Hepatocyte (in vitro differentiated cells): ENCODE measurements around the gene GALNT7. TPM values are rescaled to one million over a fixed set of nuclear protein-coding genes. Genes with fewer than 3 reads are reported as not detected.

Experiments
- DNase-seq: peaks from one replicate; pipeline ENCODE4 v3.0.0-alpha.2; 2016; ENCODE audit warnings: low spot score
- H2AFZ ChIP-seq: fragments of 200-600 bp; sonication (generic); 2 replicates; pipeline ENCODE4 v1.6.0; 2016; ENCODE audit warnings: antibody characterized with exemption, mild to moderate bottlenecking
- H3K27ac ChIP-seq: fragments of 200-600 bp; sonication (generic); 2 replicates; pipeline ENCODE4 v1.5.1; 2016; ENCODE audit warnings: mild to moderate bottlenecking
- H3K27me3 ChIP-seq: fragments of 200-600 bp; sonication (generic); 2 replicates; pipeline ENCODE4 v1.6.1; 2016
- H3K36me3 ChIP-seq: fragments of 200-600 bp; sonication (generic); replicated peaks from 2 replicates; pipeline ENCODE4 v1.5.1; 2016; ENCODE audit warnings: low read depth; ENCODE audit not compliant: insufficient read depth
- H3K4me1 ChIP-seq: fragments of 200-600 bp; sonication (generic); 2 replicates; pipeline ENCODE4 v1.5.1; 2016; ENCODE audit warnings: mild to moderate bottlenecking, moderate library complexity; ENCODE audit not compliant: insufficient read depth
- H3K4me2 ChIP-seq: fragments of 200-600 bp; sonication (generic); 2 replicates; pipeline ENCODE4 v1.6.0; 2016
- H3K4me3 ChIP-seq: fragments of 200-600 bp; sonication (generic); 2 replicates; pipeline ENCODE4 v1.5.1; 2016; ENCODE audit warnings: mild to moderate bottlenecking
- H3K79me2 ChIP-seq: fragments of 200-600 bp; sonication (generic); 2 replicates; pipeline ENCODE4 v1.6.0; 2017; ENCODE audit warnings: mild to moderate bottlenecking
- H3K9me2 ChIP-seq: fragments of 200-600 bp; sonication (generic); replicated peaks from 2 replicates; pipeline ENCODE4 v1.6.0; 2017; ENCODE audit warnings: mild to moderate bottlenecking; ENCODE audit not compliant: insufficient read depth
- H3K9me3 ChIP-seq: fragments of 200-600 bp; sonication (generic); 2 replicates; pipeline ENCODE4 v1.5.1; 2016; ENCODE audit warnings: low read depth, mild to moderate bottlenecking
- H4K20me1 ChIP-seq: fragments of 200-600 bp; sonication (generic); 2 replicates; pipeline ENCODE4 v1.6.0; 2016; ENCODE audit warnings: mild to moderate bottlenecking; ENCODE audit not compliant: insufficient read depth, poor library complexity, severe bottlenecking
- CTCF ChIP-seq: fragments of 200-600 bp; sonication (generic); IDR thresholded peaks from 2 replicates; pipeline ENCODE4 v1.5.1; 2016; ENCODE audit warnings: antibody characterized with exemption, mild to moderate bottlenecking; ENCODE audit not compliant: poor library complexity
- EZH2 ChIP-seq: fragments of 200-600 bp; sonication (generic); IDR thresholded peaks from 2 replicates; pipeline ENCODE4 v1.6.1; 2016; ENCODE audit warnings: antibody characterized with exemption, mild to moderate bottlenecking, borderline replicate concordance
- EZH2phosphoT487 ChIP-seq: fragments of 200-600 bp; sonication (generic); IDR thresholded peaks from one replicate; pipeline ENCODE4 v1.6.1; 2018; ENCODE audit warnings: antibody characterized with exemption, mild to moderate bottlenecking, low read depth, moderate library complexity; ENCODE audit not compliant: unreplicated experiment, severe bottlenecking
- WGBS: methylation state at CpG from one replicate; pipeline ENCODE4 v1.1.6; 2016; ENCODE audit warnings: low lambda C conversion rate; ENCODE audit errors: missing lambda C conversion rate; 5-methylcytosine and 5-hydroxymethylcytosine counted together
- polyA plus RNA-seq: library from polyadenylated mRNA; unstranded; fragments of >200 nt; fragmentation: Nextera tagmentation; extraction: Ambion mirVana; gene quantifications from 2 replicates; pipeline ENCODE4 v1.2.1, GENCODE V29; 2016
- total RNA-seq: library from RNA; depleted of rRNA; stranded (reverse); fragments of >200 nt; gene quantifications from 2 replicates; pipeline ENCODE4 v1.2.3, GENCODE V29; 2014

Gene GALNT7
- total and polyA plus RNA-seq, 2 experiments from 2014 or later = 23.7 to 44.6 TPM

GRCh38 chr4:173270312-173271027 lies 101.9 kb downstream of the GALNT7 start:
- Histone ChIP-seq H3K36me3 (no peaks in the 10 kb centered on the region), H4K20me1 (no peaks in the 10 kb centered on the region), H3K4me2 (peak overlapping the region; percentile 23), H3K27ac (no peak overlapping the region), H3K79me2 (no peaks in the 10 kb centered on the region), H3K27me3 (no peaks in the 10 kb centered on the region), H3K9me2 (no peaks in the 10 kb centered on the region), H2AFZ (no peak overlapping the region), H3K4me1 (peaks cover 4% of the 10 kb centered on the region), H3K4me3 (no peak overlapping the region), H3K9me3 (no peaks in the 10 kb centered on the region)
- 44% methylated on average over 4 of the region's 4 CpGs for WGBS
- TF ChIP-seq CTCF (no peak), EZH2 (no peak), EZH2phosphoT487 (no peak)
- peak; percentile 16 for DNase-seq

- H3K27ac ChIP-seq = no peak overlapping the region
- no peaks in the 10 kb centered on the region for H3K36me3 ChIP-seq
- H3K9me2 ChIP-seq = no peaks in the 10 kb centered on the region
- no peaks in the 10 kb centered on the region for H4K20me1 ChIP-seq
- TF ChIP-seq EZH2 (no peak), CTCF (no peak), EZH2phosphoT487 (no peak)
- H3K9me3 ChIP-seq = no peaks in the 10 kb centered on the region
- no peaks in the 10 kb centered on the region for H3K27me3 ChIP-seq
- H3K4me2 ChIP-seq = no peak overlapping the region
- H3K4me1 ChIP-seq = peaks cover 4% of the 10 kb centered on the region
- no peaks in the 10 kb centered on the region for H3K79me2 ChIP-seq
- no peak for DNase-seq
- 96% methylated on average over 5 of the region's 5 CpGs for WGBS
- no peak overlapping the region for H3K4me3 ChIP-seq
- no peak overlapping the region for H2AFZ ChIP-seq
These were observed 103.7 kb downstream of the GALNT7 start for GRCh38 chr4:173272314-173272713.

- H3K4me1 ChIP-seq = peaks cover 4% of the 10 kb centered on the region
- no peak overlapping the region for H2AFZ ChIP-seq
- no peaks in the 10 kb centered on the region for H3K9me3 ChIP-seq
- no peaks in the 10 kb centered on the region for H3K36me3 ChIP-seq
- TF ChIP-seq EZH2phosphoT487 (no peak), CTCF (no peak), EZH2 (no peak)
- DNase-seq = no peak
- H3K9me2 ChIP-seq = no peaks in the 10 kb centered on the region
- H3K79me2 ChIP-seq = no peaks in the 10 kb centered on the region
- H3K27me3 ChIP-seq = no peaks in the 10 kb centered on the region
- no peak overlapping the region for H3K4me2 ChIP-seq
- no peaks in the 10 kb centered on the region for H4K20me1 ChIP-seq
- H3K27ac ChIP-seq = no peak overlapping the region
- H3K4me3 ChIP-seq = no peak overlapping the region
- 81% methylated on average over 1 of the region's 1 CpG for WGBS
These were observed 104.4 kb downstream of the GALNT7 start for GRCh38 chr4:173272996-173273395.

GRCh38 chr4:173273941-173274340 lies 105.3 kb downstream of the GALNT7 start:
- Histone ChIP-seq H3K4me1 (peaks cover 4% of the 10 kb centered on the region), H3K36me3 (no peaks in the 10 kb centered on the region), H3K4me2 (no peak overlapping the region), H3K27ac (no peak overlapping the region), H3K4me3 (no peak overlapping the region), H3K9me2 (no peaks in the 10 kb centered on the region), H3K79me2 (peaks cover 2% of the 10 kb centered on the region), H2AFZ (no peak overlapping the region), H4K20me1 (no peaks in the 10 kb centered on the region), H3K27me3 (no peaks in the 10 kb centered on the region), H3K9me3 (no peaks in the 10 kb centered on the region)
- TF ChIP-seq EZH2 = no peak
- TF ChIP-seq CTCF = no peak
- no peak for TF ChIP-seq EZH2phosphoT487
- DNase-seq = no peak
